ENCODE results near the gene MPI.

GRCh38 chr15:74841891-74842373 lies 47.9 kb upstream of the MPI start:
- TF ChIP-seq POLR2AphosphoS5 (IDR thresholded peaks at IDR 0.05; ENCODE audit: low read depth, low read length): no peak
- TF ChIP-seq TCF12 (IDR thresholded peaks at IDR 0.05): no peak

All from SK-N-SH (cell line).